ENCODE results near the gene SLC34A3. TPM values are rescaled to one million over a fixed set of nuclear protein-coding genes. Genes with fewer than 3 reads are reported as not detected.

SLC34A3 gene
- total RNA-seq (under 1 TPM in 1 of 2 donors, not detected in 1; 0.65 TPM), polyA plus RNA-seq (under 1 TPM; 0.03 to 0.12 TPM)
- long read RNA-seq, donor 1, result 0 reads
- long read RNA-seq, donor 2, result 0 reads
- long read RNA-seq, donor 3, result 0 reads
- long read RNA-seq, donor 4, result 0 reads
- long read RNA-seq, donor 5, result 0 reads

DNA sequence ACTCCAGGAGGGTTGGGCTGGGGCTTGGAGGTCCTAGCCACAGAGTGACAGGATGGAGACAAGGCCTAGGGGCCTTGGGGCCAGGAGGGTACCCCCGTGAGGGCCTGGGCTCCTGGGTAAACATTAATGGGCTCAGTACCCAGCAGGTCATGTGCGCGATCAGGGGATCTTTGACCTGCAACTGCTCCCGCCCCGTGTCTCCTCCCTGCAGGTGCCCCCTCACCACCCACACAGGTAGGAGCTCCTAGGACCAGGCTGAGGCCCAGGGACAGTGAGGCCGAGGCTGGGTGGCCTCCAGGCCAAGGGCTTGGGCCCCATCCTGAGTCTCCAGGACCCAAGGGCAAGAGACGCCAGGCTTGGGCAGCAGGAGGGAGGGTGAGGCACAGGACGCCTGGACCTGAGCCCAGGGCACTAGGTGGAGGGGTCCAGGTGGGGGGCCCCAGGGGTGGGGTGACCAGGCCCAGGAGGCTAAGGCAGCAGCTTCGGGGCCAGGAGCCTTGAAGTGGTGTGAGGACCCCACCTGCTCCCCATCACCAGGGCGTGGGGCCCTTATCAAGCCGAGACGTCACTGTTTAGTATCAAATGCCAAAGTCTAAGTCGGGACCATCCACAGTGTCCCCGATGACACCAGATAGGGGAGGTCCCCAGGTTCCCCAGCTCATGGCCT lies at the start of gene SLC34A3:
Gene SLC34A3 (plus strand): TSS at position 197 of the 667 bp plus-strand sequence. CDS start 802 bp downstream, outside the sequence.
- TF ChIP-seq, protein P1, sequence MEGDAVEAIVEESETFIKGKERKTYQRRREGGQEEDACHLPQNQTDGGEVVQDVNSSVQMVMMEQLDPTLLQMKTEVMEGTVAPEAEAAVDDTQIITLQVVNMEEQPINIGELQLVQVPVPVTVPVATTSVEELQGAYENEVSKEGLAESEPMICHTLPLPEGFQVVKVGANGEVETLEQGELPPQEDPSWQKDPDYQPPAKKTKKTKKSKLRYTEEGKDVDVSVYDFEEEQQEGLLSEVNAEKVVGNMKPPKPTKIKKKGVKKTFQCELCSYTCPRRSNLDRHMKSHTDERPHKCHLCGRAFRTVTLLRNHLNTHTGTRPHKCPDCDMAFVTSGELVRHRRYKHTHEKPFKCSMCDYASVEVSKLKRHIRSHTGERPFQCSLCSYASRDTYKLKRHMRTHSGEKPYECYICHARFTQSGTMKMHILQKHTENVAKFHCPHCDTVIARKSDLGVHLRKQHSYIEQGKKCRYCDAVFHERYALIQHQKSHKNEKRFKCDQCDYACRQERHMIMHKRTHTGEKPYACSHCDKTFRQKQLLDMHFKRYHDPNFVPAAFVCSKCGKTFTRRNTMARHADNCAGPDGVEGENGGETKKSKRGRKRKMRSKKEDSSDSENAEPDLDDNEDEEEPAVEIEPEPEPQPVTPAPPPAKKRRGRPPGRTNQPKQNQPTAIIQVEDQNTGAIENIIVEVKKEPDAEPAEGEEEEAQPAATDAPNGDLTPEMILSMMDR (IDR thresholded peaks at IDR 0.05; ENCODE audit: control extremely low read depth, extremely low read depth), result no peak
- 76 to 84% methylated on average over 14 of the region's 14 CpGs for WGBS, 2 donors
- Histone ChIP-seq H3K27ac (ENCODE audit: low read depth in 1 of 2, low read length in 1 of 2) (no peak within 1 kb of the TSS), H3K9me3 (ENCODE audit: control insufficient read depth in 4 of 4, insufficient read depth in 3 of 4, low read length in 3 of 4) (peaks cover 0 to 3% (median 0%) of the 10 kb centered on the region in 4 donors), H3K27me3 (ENCODE audit: control insufficient read depth in 3 of 3, insufficient read depth in 3 of 3, low read length in 2 of 3) (peaks cover 0 to 6% (median 0%) of the 10 kb centered on the region in 3 donors), H3K36me3 (ENCODE audit: control insufficient read depth in 4 of 4, insufficient read depth in 4 of 4, low read length in 4 of 4) (no peaks in the 10 kb centered on the region), H3K9ac (ENCODE audit: insufficient read depth in 1 of 2, low read length in 2 of 2) (no peak within 1 kb of the TSS), H3K4me1 (ENCODE audit: control insufficient read depth in 5 of 5, insufficient read depth in 5 of 5, low read length in 5 of 5) (peaks cover 0 to 4% (median under 1%) of the 10 kb centered on the region in 5 donors), H3K4me3 (no peak within 1 kb of the TSS)
- ATAC-seq (ENCODE audit: insufficient read depth, low FRiP score) (no peak), DNase-seq (no peak)

- H3K9me3 ChIP-seq (ENCODE audit: control insufficient read depth in 4 of 4, insufficient read depth in 3 of 4, low read length in 3 of 4), result peaks cover 0 to 2% (median 0%) of the 10 kb centered on the region in 4 donors
- no peaks in the 10 kb centered on the region for H3K27me3 ChIP-seq (ENCODE audit: control insufficient read depth in 3 of 3, insufficient read depth in 3 of 3, low read length in 2 of 3)
- 96 to 97% methylated on average over 19 to 22 of the region's 22 CpGs for WGBS, 2 donors
- DNase-seq (no peak), ATAC-seq (ENCODE audit: insufficient read depth, low FRiP score) (no peak)
- TF ChIP-seq, protein P1 (IDR thresholded peaks at IDR 0.05; ENCODE audit: control extremely low read depth, extremely low read depth), result no peak
- no peak overlapping the region for H3K4me3 ChIP-seq
- H3K4me1 ChIP-seq (ENCODE audit: control insufficient read depth in 5 of 5, insufficient read depth in 5 of 5, low read length in 5 of 5), result peaks cover 0 to 12% (median 2%) of the 10 kb centered on the region in 5 donors
- H3K9ac ChIP-seq (ENCODE audit: insufficient read depth in 1 of 2, low read length in 2 of 2), result no peak overlapping the region
- H3K27ac ChIP-seq (ENCODE audit: low read depth in 1 of 2, low read length in 1 of 2), result no peak overlapping the region
- peaks cover 8 to 89% (median 32%) of the 10 kb centered on the region in 4 donors for H3K36me3 ChIP-seq (ENCODE audit: control insufficient read depth in 4 of 4, insufficient read depth in 4 of 4, low read length in 4 of 4)
Measured at GRCh38 chr9:137181680-137182079, 49.0 kb upstream of the SLC34A3 start.

- no peak overlapping the region for H3K4me3 ChIP-seq
- H3K9me3 ChIP-seq (ENCODE audit: control insufficient read depth in 4 of 4, insufficient read depth in 3 of 4, low read length in 3 of 4), result peaks cover 0 to 2% (median 0%) of the 10 kb centered on the region in 4 donors
- no peaks in the 10 kb centered on the region for H3K27me3 ChIP-seq (ENCODE audit: control insufficient read depth in 3 of 3, insufficient read depth in 3 of 3, low read length in 2 of 3)
- WGBS, 2 donors, result 94 to 96% methylated on average over 17 of the region's 17 CpGs
- no peak for ATAC-seq (ENCODE audit: insufficient read depth, low FRiP score)
- no peak overlapping the region for H3K27ac ChIP-seq (ENCODE audit: low read depth in 1 of 2, low read length in 1 of 2)
- H3K36me3 ChIP-seq (ENCODE audit: control insufficient read depth in 4 of 4, insufficient read depth in 4 of 4, low read length in 4 of 4), result peaks cover 8 to 84% (median 32%) of the 10 kb centered on the region in 4 donors
- TF ChIP-seq, protein P1 (IDR thresholded peaks at IDR 0.05; ENCODE audit: control extremely low read depth, extremely low read depth), result no peak
- peaks cover 3 to 23% (median 11%) of the 10 kb centered on the region in 5 donors for H3K4me1 ChIP-seq (ENCODE audit: control insufficient read depth in 5 of 5, insufficient read depth in 5 of 5, low read length in 5 of 5)
- no peak overlapping the region for H3K9ac ChIP-seq (ENCODE audit: insufficient read depth in 1 of 2, low read length in 2 of 2)
- no peak for DNase-seq
Measured at GRCh38 chr9:137182836-137183235, 47.9 kb upstream of the SLC34A3 start.

All from lung (tissue), 16 donors.